Endothelial cell of umbilical vein (primary cell): Measurements from ENCODE around the gene MAFF.

Experiments
- EZH2 ChIP-seq: IDR thresholded peaks from 2 replicates; pipeline ENCODE4 v1.6.1; 2012; ENCODE audit warnings: borderline replicate concordance, low read depth, mild to moderate bottlenecking, moderate library complexity, low read length, inconsistent platforms; ENCODE audit not compliant: severe bottlenecking
- FOS ChIP-seq: IDR thresholded peaks from 2 replicates; pipeline ENCODE4 v1.6.1; 2011; ENCODE audit warnings: mild to moderate bottlenecking, low read length, moderate library complexity, borderline replicate concordance; ENCODE audit not compliant: insufficient read depth
- GATA2 ChIP-seq: IDR thresholded peaks from 2 replicates; pipeline ENCODE4 v1.7.0; 2011; ENCODE audit warnings: low read depth, mild to moderate bottlenecking, moderate library complexity, mixed read lengths, low read length; ENCODE audit not compliant: insufficient read length, insufficient read depth
- JUN ChIP-seq: IDR thresholded peaks from 2 replicates; pipeline ENCODE4 v1.6.1; 2011; ENCODE audit warnings: borderline replicate concordance, low read depth; ENCODE audit not compliant: insufficient read length, insufficient read depth
- MYC ChIP-seq: IDR thresholded peaks from one replicate; pipeline ENCODE4 v1.6.1; 2011; ENCODE audit warnings: mild to moderate bottlenecking, low read depth, low read length
- POLR2A ChIP-seq: IDR thresholded peaks from 2 replicates; pipeline ENCODE4 v1.6.1; 2012; ENCODE audit warnings: low read depth, mild to moderate bottlenecking, control low read depth, low read length
- POLR2AphosphoS5 ChIP-seq: IDR thresholded peaks from 2 replicates; pipeline ENCODE4 v1.6.1; 2012; ENCODE audit warnings: low read depth, mild to moderate bottlenecking, control low read depth, low read length, moderate library complexity; ENCODE audit not compliant: insufficient read depth
- TF ChIP-seq, protein P1 (sequence below), 2 donors: IDR thresholded peaks; 1 replicate in 1 of 2; 2 replicates in 1 of 2; pipeline ENCODE4 v1.5.1; 2011; ENCODE audit warnings: low read length in 2 of 2, mild to moderate bottlenecking in 2 of 2, moderate library complexity in 2 of 2, control low read depth in 1 of 2, inconsistent platforms in 1 of 2, low read depth in 1 of 2; ENCODE audit not compliant: insufficient read depth in 1 of 2; ENCODE audit errors: extremely low read depth in 1 of 2
- TF ChIP-seq, protein P2 (sequence below): IDR thresholded peaks from 2 replicates; pipeline ENCODE4 v1.6.1; 2011; ENCODE audit not compliant: insufficient read depth, insufficient read length

DNA sequence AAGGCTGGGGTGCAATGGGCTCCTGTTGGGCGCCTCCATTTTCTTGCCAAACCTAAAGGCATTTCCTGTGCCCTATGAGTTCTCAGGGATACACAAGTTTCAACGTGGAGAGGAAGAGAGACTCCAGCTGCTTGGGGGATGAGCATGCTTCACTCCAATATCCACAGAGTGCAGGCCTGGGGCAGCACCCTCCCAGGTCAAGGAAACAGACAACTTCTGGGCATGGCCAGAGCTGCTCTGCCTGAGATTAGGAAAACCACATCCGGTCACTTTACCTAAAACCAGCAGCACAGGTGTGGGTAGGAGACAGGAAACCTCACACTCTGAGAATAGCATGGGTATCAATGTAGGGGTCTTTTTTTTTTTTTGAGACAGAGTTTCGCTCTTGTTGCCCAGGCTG lies 42.3 kb downstream of the MAFF start:
- TF ChIP-seq EZH2: no peak
- TF ChIP-seq JUN: no peak
- TF ChIP-seq, protein P1, sequence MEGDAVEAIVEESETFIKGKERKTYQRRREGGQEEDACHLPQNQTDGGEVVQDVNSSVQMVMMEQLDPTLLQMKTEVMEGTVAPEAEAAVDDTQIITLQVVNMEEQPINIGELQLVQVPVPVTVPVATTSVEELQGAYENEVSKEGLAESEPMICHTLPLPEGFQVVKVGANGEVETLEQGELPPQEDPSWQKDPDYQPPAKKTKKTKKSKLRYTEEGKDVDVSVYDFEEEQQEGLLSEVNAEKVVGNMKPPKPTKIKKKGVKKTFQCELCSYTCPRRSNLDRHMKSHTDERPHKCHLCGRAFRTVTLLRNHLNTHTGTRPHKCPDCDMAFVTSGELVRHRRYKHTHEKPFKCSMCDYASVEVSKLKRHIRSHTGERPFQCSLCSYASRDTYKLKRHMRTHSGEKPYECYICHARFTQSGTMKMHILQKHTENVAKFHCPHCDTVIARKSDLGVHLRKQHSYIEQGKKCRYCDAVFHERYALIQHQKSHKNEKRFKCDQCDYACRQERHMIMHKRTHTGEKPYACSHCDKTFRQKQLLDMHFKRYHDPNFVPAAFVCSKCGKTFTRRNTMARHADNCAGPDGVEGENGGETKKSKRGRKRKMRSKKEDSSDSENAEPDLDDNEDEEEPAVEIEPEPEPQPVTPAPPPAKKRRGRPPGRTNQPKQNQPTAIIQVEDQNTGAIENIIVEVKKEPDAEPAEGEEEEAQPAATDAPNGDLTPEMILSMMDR (IDR thresholded peaks at IDR 0.05; ENCODE audit: extremely low read depth in 1 of 2, insufficient read depth in 1 of 2, low read depth in 1 of 2, low read length in 2 of 2): no peak
- no peak for TF ChIP-seq POLR2A
- no peak for TF ChIP-seq POLR2AphosphoS5
- no peak for TF ChIP-seq FOS
- no peak for TF ChIP-seq MYC
- TF ChIP-seq, protein P2, sequence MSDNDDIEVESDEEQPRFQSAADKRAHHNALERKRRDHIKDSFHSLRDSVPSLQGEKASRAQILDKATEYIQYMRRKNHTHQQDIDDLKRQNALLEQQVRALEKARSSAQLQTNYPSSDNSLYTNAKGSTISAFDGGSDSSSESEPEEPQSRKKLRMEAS: no peak
- TF ChIP-seq GATA2: no peak
